ENCODE measurements around the gene TPI1. TPM values are rescaled to one million over a fixed set of nuclear protein-coding genes. Genes with fewer than 3 reads are reported as not detected.
A peak's percentile ranks its signal among the peaks of the same experiment; 100 is the strongest.
"Not testable (repeated sequence)": the region's sequence is repeated elsewhere in the genome, so short reads cannot be mapped to it uniquely, and the experiment has no call there.

TPI1 gene
- polyA plus RNA-seq, 6 donors from 2014 or later: 294 to 712 (median 357) TPM

DNA sequence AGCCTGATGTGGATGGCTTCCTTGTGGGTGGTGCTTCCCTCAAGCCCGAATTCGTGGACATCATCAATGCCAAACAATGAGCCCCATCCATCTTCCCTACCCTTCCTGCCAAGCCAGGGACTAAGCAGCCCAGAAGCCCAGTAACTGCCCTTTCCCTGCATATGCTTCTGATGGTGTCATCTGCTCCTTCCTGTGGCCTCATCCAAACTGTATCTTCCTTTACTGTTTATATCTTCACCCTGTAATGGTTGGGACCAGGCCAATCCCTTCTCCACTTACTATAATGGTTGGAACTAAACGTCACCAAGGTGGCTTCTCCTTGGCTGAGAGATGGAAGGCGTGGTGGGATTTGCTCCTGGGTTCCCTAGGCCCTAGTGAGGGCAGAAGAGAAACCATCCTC is 3.0 kb downstream of the TPI1 start:
- ATAC-seq (ENCODE audit: low read depth in 2 of 2); H3K27ac Mint-ChIP-seq: not testable (repeated sequence)
- peak overlapping the region in 4 of 8 donors; percentile 55 to 75 (median 66) for H3K4me3 Mint-ChIP-seq

DNA sequence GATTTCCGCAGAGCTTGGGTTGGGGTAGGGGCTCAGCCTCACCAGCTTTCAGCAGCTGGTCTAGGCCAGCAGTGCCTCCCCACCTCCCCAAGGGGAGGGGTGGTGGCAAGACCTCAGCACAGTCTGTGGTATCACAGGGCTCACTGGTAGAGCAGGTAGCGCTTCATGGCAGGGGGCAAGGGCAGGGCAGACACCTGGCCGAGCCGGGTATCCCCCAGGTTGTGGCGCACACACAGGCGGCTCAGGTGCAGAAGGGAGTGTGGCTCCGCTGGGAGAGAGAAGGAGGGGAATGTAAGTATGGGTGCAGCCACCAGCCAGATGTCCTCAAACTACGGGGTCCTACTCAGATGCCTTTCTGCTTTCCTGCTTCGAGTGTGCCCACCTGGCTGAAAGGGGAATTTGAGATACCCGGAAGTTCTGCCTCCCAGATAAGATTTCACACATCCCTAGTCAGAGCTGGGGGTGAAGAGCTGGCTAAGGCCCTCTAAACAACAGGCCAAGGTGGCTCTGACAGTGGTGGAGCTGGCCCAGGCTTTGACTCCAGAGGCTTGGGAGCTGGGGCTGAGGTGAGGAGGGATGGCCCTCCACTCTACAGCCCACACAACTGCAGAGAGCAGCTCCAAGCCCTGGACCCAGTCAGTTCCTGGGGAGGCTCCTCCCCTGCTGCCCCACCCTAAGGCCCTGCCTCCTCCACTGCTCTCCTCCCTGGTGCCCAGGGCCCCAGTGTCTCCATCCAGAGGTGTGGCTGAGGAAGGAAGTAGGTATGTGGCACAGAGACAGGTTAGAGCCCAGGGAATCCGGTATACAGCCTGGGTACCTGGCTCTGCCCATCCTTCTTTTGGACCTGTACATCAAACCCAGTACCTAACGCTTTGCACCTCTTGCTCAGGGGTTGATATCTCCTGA is 4.0 kb downstream of the TPI1 start:
- Mint-ChIP-seq H3K4me3 (peak overlapping the region; percentile 90 to 95 (median 94)), H3K9me3 (no peaks in the 10 kb centered on the region), H3K4me1 (peaks cover 36 to 56% (median 52%) of the 10 kb centered on the region in 3 donors), H3K27me3 (no peaks in the 10 kb centered on the region), H3K27ac (peak overlapping the region in 2 of 6 donors; percentile 41 to 89), H3K36me3 (no peaks in the 10 kb centered on the region)
- DNase-seq (no peak), ATAC-seq (ENCODE audit: low read depth in 2 of 2) (no peak)

More for the DNA sequence above, 3.0 kb downstream of the TPI1 start:
- not testable (repeated sequence) for H3K36me3 Mint-ChIP-seq, H3K9me3 Mint-ChIP-seq, H3K27me3 Mint-ChIP-seq, DNase-seq
- peaks cover 36 to 59% (median 52%) of the 10 kb centered on the region in 3 donors for H3K4me1 Mint-ChIP-seq

DNA sequence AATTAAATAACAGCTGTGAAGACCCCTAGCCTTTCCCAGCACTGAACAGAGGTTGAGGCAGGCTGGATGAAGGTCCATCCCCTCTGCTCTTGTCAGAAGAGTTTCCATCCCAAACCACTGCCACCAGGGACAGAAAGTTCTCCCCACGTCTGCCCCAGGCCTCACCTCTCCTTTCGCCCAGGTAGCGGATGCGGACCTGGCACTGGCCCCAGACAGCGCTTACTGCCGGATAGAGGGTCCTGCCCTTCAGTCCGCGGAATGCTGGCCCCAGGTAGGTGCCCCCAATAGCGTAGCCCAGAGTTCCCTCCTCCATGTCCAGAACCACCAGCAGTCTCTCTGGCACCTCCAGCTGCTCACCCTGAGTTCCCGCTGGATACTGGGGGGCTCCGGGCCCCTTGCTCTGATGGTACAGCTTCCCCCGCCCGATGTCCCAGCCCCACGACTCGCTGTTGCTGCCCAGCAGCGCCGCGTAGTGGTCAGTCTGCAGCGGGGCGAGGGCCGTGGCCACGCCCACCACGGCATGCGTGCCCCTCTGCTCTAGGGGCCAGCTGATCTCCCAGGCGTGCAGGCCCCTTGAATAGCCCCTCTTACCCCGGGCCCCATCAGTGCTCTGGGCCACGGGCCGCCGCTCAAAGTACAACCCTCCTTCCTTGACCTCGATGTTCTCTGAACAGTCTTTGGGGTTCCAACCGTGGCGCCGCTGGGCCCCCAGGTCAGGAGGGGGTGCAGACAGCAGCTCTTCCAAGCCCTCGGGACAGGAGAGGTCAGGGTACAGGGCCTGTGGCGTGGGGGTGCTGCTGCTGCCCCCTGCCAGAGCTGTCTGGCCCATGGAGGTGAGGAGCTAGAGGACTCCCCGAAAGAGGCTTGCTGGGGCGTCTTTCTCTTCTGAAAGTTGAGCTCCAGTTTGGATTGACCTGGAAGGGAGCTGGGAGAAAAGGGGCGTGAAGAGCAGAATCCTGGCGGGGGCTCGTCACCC is 5.0 kb downstream of the TPI1 start:
- DNase-seq (peak; percentile 84), ATAC-seq (ENCODE audit: low read depth in 2 of 2) (peak; percentile 31 to 41)
- H3K27ac Mint-ChIP-seq: peak overlapping the region; percentile 81 to 94 (median 89)
- no peaks in the 10 kb centered on the region for H3K36me3 Mint-ChIP-seq
- H3K9me3 Mint-ChIP-seq: no peaks in the 10 kb centered on the region
- no peaks in the 10 kb centered on the region for H3K27me3 Mint-ChIP-seq
- peaks cover 36 to 52% (median 48%) of the 10 kb centered on the region in 3 donors for H3K4me1 Mint-ChIP-seq
- H3K4me3 Mint-ChIP-seq: peak overlapping the region; percentile 90 to 95 (median 94)

GRCh38 chr12:6873094-6874014 is 6.0 kb downstream of the TPI1 start, which contains the start of gene SPSB2:
TSS of gene SPSB2 (minus strand) at chr12:6873303. CDS start at chr12:6872901, 402 bp downstream.
- H3K4me1 Mint-ChIP-seq: peaks cover 32 to 48% (median 44%) of the 10 kb centered on the region in 3 donors
- DNase-seq: peak; percentile 99
- no peaks in the 10 kb centered on the region for H3K9me3 Mint-ChIP-seq
- ATAC-seq (ENCODE audit: low read depth in 2 of 2): peak; percentile 85 to 87
- no peaks in the 10 kb centered on the region for H3K36me3 Mint-ChIP-seq
- no peaks in the 10 kb centered on the region for H3K27me3 Mint-ChIP-seq
- H3K4me3 Mint-ChIP-seq: peak within 1 kb of the TSS; percentile 90 to 95 (median 94)
- H3K27ac Mint-ChIP-seq: peak within 1 kb of the TSS; percentile 81 to 94 (median 92)

DNA sequence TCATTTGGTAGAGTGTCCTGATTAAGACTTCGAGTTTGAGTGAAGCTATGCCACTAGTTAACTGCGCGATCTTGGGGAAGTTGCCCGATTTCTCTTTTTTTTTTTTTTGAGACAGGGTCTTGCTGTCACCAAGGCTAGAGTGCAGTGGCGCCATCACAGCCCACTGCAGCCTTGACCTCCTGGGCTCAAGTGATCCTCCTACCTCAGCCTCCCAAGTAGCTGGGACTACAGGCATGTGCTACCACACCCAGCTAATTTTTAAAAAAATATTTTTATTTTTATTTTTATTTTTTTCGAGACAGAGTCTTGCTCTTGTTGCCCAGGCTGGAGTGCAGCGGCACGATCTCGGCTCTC is 6.7 kb downstream of the TPI1 start:
- H3K9me3 Mint-ChIP-seq; ATAC-seq (ENCODE audit: low read depth in 2 of 2); H3K36me3 Mint-ChIP-seq; DNase-seq; H3K27me3 Mint-ChIP-seq: not testable (repeated sequence)
- Mint-ChIP-seq H3K4me1 (peaks cover 26 to 41% (median 38%) of the 10 kb centered on the region in 3 donors), H3K4me3 (peak overlapping the region; percentile 90 to 95 (median 94)), H3K27ac (peak overlapping the region in 5 of 6 donors; percentile 54 to 94 (median 81))

DNA sequence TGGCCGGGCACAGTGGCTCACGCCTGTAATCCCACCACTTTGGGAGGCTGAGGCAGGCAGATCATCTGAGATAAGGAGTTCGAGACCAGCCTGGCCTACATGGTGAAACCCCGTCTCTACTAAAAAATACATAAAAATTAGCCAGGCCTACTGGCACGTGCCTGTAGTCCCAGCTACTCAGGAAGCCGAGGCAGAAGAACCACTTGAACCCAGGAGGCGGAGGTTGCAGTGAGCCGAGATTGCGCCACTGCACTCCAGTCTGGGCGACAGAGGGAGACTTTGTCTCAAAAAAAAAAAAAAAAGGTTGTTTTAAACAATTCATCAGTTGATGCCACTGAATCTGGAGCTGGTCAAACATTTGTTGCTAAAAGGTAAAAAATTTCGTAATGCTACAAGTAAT is 12.5 kb downstream of the TPI1 start:
- not testable (repeated sequence) for H3K27me3 Mint-ChIP-seq; ATAC-seq (ENCODE audit: low read depth in 2 of 2); H3K4me1 Mint-ChIP-seq; H3K9me3 Mint-ChIP-seq; H3K4me3 Mint-ChIP-seq; DNase-seq; H3K27ac Mint-ChIP-seq; H3K36me3 Mint-ChIP-seq

DNA sequence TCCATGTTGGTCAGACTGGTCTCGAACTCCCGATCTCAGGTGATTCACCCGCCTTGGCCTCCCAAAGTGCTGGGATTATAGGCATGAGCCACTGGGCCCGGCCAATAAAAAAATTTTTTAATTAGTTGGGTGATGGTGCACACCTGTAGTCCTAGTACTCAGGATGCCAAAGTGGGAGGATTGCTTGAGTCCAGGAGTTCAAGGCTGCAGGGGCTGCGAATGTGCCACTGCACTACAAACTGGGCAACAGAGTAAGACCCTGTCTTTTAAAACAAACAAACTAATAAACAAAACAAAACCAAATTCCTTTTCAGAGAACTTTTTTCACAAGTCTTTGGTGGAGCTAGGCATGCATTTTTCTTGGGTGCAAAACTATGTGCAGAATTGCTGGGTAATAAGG is 15.9 kb downstream of the TPI1 start:
- H3K4me1 Mint-ChIP-seq: no peaks in the 10 kb centered on the region
- no peak overlapping the region for H3K27ac Mint-ChIP-seq
- no peaks in the 10 kb centered on the region for H3K9me3 Mint-ChIP-seq
- no peak for ATAC-seq (ENCODE audit: low read depth in 2 of 2)
- no peaks in the 10 kb centered on the region for H3K27me3 Mint-ChIP-seq
- no peak for DNase-seq
- H3K4me3 Mint-ChIP-seq: no peak overlapping the region
- H3K36me3 Mint-ChIP-seq: no peaks in the 10 kb centered on the region

- H3K4me1 Mint-ChIP-seq: no peaks in the 10 kb centered on the region
- ATAC-seq (ENCODE audit: low read depth in 2 of 2): no peak
- no peaks in the 10 kb centered on the region for H3K9me3 Mint-ChIP-seq
- DNase-seq: no peak
- H3K4me3 Mint-ChIP-seq: peak overlapping the region in 1 of 8 donors; percentile 64
- no peak overlapping the region for H3K27ac Mint-ChIP-seq
- H3K27me3 Mint-ChIP-seq: no peaks in the 10 kb centered on the region
- no peaks in the 10 kb centered on the region for H3K36me3 Mint-ChIP-seq
Observed at GRCh38 chr12:6883683-6884082, 16.4 kb downstream of the TPI1 start.

- H3K27me3 Mint-ChIP-seq: no peaks in the 10 kb centered on the region
- no peaks in the 10 kb centered on the region for H3K9me3 Mint-ChIP-seq
- no peak for ATAC-seq (ENCODE audit: low read depth in 2 of 2)
- H3K4me3 Mint-ChIP-seq: no peak overlapping the region
- no peaks in the 10 kb centered on the region for H3K36me3 Mint-ChIP-seq
- DNase-seq: no peak
- no peaks in the 10 kb centered on the region for H3K4me1 Mint-ChIP-seq
- H3K27ac Mint-ChIP-seq: no peak overlapping the region
Observed at GRCh38 chr12:6884539-6884938, 17.2 kb downstream of the TPI1 start.

GRCh38 chr12:6886206-6886999 is 19.1 kb downstream of the TPI1 start:
- not testable (repeated sequence) for H3K9me3 Mint-ChIP-seq; ATAC-seq (ENCODE audit: low read depth in 2 of 2); H3K27ac Mint-ChIP-seq; H3K4me3 Mint-ChIP-seq; H3K27me3 Mint-ChIP-seq; H3K36me3 Mint-ChIP-seq; DNase-seq
- H3K4me1 Mint-ChIP-seq: peaks cover 6 to 11% (median 7%) of the 10 kb centered on the region in 3 donors

DNA sequence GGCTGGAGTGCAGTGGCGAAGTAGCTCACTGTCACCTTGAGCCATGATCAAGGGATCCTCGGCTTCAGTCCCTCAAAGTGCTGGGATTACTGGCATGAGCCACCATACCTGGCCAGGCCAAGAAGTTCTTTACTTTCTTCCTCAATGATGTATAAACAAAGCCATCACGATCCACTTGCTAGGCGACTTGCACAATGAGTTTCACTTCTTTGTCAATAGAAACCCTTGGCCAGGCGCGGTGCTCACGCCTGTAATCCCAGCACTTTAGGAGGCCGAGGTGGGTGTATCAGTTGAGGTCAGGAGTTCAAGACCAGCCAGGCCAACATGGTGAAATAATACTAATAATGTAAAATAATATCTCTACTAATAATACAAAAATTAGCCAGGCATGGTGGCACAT is 20.1 kb downstream of the TPI1 start:
- Mint-ChIP-seq H3K4me3 (no peak overlapping the region), H3K4me1 (peaks cover 10 to 15% (median 15%) of the 10 kb centered on the region in 3 donors), H3K36me3 (no peaks in the 10 kb centered on the region), H3K27ac (no peak overlapping the region), H3K27me3 (no peaks in the 10 kb centered on the region), H3K9me3 (no peaks in the 10 kb centered on the region)
- ATAC-seq (ENCODE audit: low read depth in 2 of 2) (no peak), DNase-seq (no peak)

GRCh38 chr12:6888360-6888759 is 21.0 kb downstream of the TPI1 start:
- Mint-ChIP-seq H3K27me3 (no peaks in the 10 kb centered on the region), H3K4me3 (peak overlapping the region in 1 of 8 donors; percentile 37), H3K27ac (peak overlapping the region in 1 of 6 donors; percentile 39), H3K4me1 (peaks cover 10 to 15% (median 15%) of the 10 kb centered on the region in 3 donors), H3K36me3 (no peaks in the 10 kb centered on the region), H3K9me3 (no peaks in the 10 kb centered on the region)
- no peak for ATAC-seq (ENCODE audit: low read depth in 2 of 2)
- no peak for DNase-seq

All from naive B cell (primary cell).